GM23338 (cell line): Measurements from ENCODE around the gene UBE2Z. TPM values are rescaled to one million over a fixed set of nuclear protein-coding genes. Genes with fewer than 3 reads are reported as not detected.
"Not testable (repeated sequence)": the region's sequence is repeated elsewhere in the genome, so short reads cannot be mapped to it uniquely, and the experiment has no call there.

ENCODE experiments used
- ATAC-seq: fragments of 200-7000 bp; cut with Tn5 transposase; 3 replicates; pipeline ENCODE4 v1.9.1; 2020
- DNase-seq: peaks from one replicate; pipeline ENCODE4 v3.0.0-alpha.2; 2015; ENCODE audit warnings: low spot score
- H2AFZ ChIP-seq: fragments of 200-600 bp; sonication (generic); 2 replicates; pipeline ENCODE4 v1.8.0; 2016; ENCODE audit warnings: antibody characterized with exemption, mild to moderate bottlenecking, moderate library complexity
- H3F3A ChIP-seq: fragments of 200-600 bp; sonication (generic); replicated peaks from 2 replicates; pipeline ENCODE4 v1.8.0; 2017; ENCODE audit warnings: antibody characterized with exemption, mixed run types, low read depth
- H3K27ac ChIP-seq: fragments of 200-600 bp; sonication (generic); 2 replicates; pipeline ENCODE4 v1.6.1; 2016; ENCODE audit warnings: low read depth
- H3K27me3 ChIP-seq: fragments of 200-600 bp; sonication (generic); 2 replicates; pipeline ENCODE4 v1.8.0; 2016; ENCODE audit warnings: mild to moderate bottlenecking, mixed run types, moderate library complexity; ENCODE audit not compliant: insufficient read depth
- H3K36me3 ChIP-seq: fragments of 200-600 bp; sonication (generic); 2 replicates; pipeline ENCODE4 v1.8.0; 2016; ENCODE audit warnings: mild to moderate bottlenecking; ENCODE audit not compliant: insufficient read depth
- H3K4me1 ChIP-seq: fragments of 200-600 bp; sonication (generic); 2 replicates; pipeline ENCODE4 v1.8.0; 2016; ENCODE audit warnings: mild to moderate bottlenecking, moderate library complexity; ENCODE audit not compliant: insufficient read depth
- H3K4me2 ChIP-seq: fragments of 200-600 bp; sonication (generic); 2 replicates; pipeline ENCODE4 v1.7.1; 2017; ENCODE audit warnings: mixed run types
- H3K4me3 ChIP-seq: fragments of 200-600 bp; sonication (generic); 2 replicates; pipeline ENCODE4 v1.6.1; 2016; ENCODE audit warnings: mixed run types
- H3K79me2 ChIP-seq: fragments of 200-600 bp; sonication (generic); replicated peaks from 2 replicates; pipeline ENCODE4 v1.8.0; 2017; ENCODE audit warnings: mild to moderate bottlenecking; ENCODE audit not compliant: insufficient read depth
- H3K9me2 ChIP-seq: fragments of 200-600 bp; sonication (generic); 2 replicates; pipeline ENCODE4 v1.8.0; 2017; ENCODE audit not compliant: insufficient read depth
- H4K20me1 ChIP-seq: fragments of 200-600 bp; sonication (generic); replicated peaks from 2 replicates; pipeline ENCODE4 v1.8.0; 2017; ENCODE audit warnings: mild to moderate bottlenecking; ENCODE audit not compliant: insufficient read depth
- H3K27ac Mint-ChIP-seq: 2 replicates; pipeline ENCODE4 v1.8.0; 2020; ENCODE audit warnings: inconsistent platforms, mild to moderate bottlenecking, moderate library complexity, mixed read lengths
- H3K27me3 Mint-ChIP-seq: 3 replicates; pipeline ENCODE4 v1.8.0; 2022; ENCODE audit warnings: low read depth, mild to moderate bottlenecking, moderate library complexity, mixed read lengths, inconsistent platforms; ENCODE audit not compliant: insufficient read depth, poor library complexity
- H3K36me3 Mint-ChIP-seq: 3 replicates; pipeline ENCODE4 v1.8.0; 2021; ENCODE audit warnings: low read depth, mild to moderate bottlenecking, inconsistent platforms, moderate library complexity, mixed read lengths
- H3K4me1 Mint-ChIP-seq: 3 replicates; pipeline ENCODE4 v1.8.0; 2020; ENCODE audit warnings: mild to moderate bottlenecking, inconsistent platforms, mixed read lengths
- H3K4me3 Mint-ChIP-seq: 3 replicates; pipeline ENCODE4 v1.8.0; 2021; ENCODE audit warnings: moderate library complexity, mild to moderate bottlenecking, inconsistent platforms, mixed read lengths
- H3K9me3 Mint-ChIP-seq: 3 replicates; pipeline ENCODE4 v1.8.0; 2020; ENCODE audit warnings: moderate library complexity, mild to moderate bottlenecking, inconsistent platforms, mixed read lengths
- CREB1 ChIP-seq: fragments of 250-450 bp; sonication (Bioruptor Pico); IDR thresholded peaks from 2 replicates; pipeline ENCODE4 v1.5.0; 2020; ENCODE audit warnings: low read depth, mild to moderate bottlenecking, moderate library complexity
- EZH2 ChIP-seq: fragments of 200-600 bp; sonication (generic); IDR thresholded peaks from one replicate; pipeline ENCODE4 v1.8.0; 2017; ENCODE audit warnings: antibody characterized with exemption, mild to moderate bottlenecking, low read depth; ENCODE audit not compliant: unreplicated experiment
- JUNB ChIP-seq: IDR thresholded peaks from one replicate; pipeline ENCODE4 v1.6.1; 2016; ENCODE audit warnings: antibody characterized with exemption; ENCODE audit not compliant: unreplicated experiment
- POLR2AphosphoS5 ChIP-seq: IDR thresholded peaks from 2 replicates; pipeline ENCODE4 v1.6.1; 2016; ENCODE audit warnings: antibody characterized with exemption, low read depth
- ZNF331 ChIP-seq: fragments of 250-450 bp; sonication (Bioruptor Pico); IDR thresholded peaks from 2 replicates; pipeline ENCODE4 v1.5.0; 2020; ENCODE audit warnings: low read depth, mild to moderate bottlenecking, moderate library complexity
- ZNF462 ChIP-seq: fragments of 250-450 bp; sonication (Bioruptor Pico); IDR thresholded peaks from 2 replicates; pipeline ENCODE4 v1.5.0; 2020; ENCODE audit warnings: mild to moderate bottlenecking, moderate library complexity
- polyA plus RNA-seq: library from polyadenylated mRNA; unstranded; fragments of >200 nt; fragmentation: Nextera tagmentation; extraction: Ambion mirVana; gene quantifications from 2 replicates; pipeline ENCODE4 v1.2.1, GENCODE V29; 2016
- total RNA-seq: library from RNA; depleted of rRNA; stranded (reverse); fragments of >200 nt; shearing (Covaris generic); gene quantifications from 2 replicates; pipeline ENCODE4 v1.2.3, GENCODE V29; 2014
- TF ChIP-seq, protein P1 (sequence below): IDR thresholded peaks from 2 replicates; pipeline ENCODE4 v1.6.1; 2016; ENCODE audit warnings: antibody characterized with exemption

UBE2Z gene
- total and polyA plus RNA-seq, 2 experiments from 2014 or later, result 34.1 to 78.5 TPM

GRCh38 chr17:48933035-48933434 lies 24.8 kb downstream of the UBE2Z start (continued):
- TF ChIP-seq CREB1 (CRISPR knock-in tag) (no peak), JUNB (no peak), ZNF331 (CRISPR knock-in tag) (no peak), ZNF462 (no peak), EZH2 (no peak)
- TF ChIP-seq, protein P1, sequence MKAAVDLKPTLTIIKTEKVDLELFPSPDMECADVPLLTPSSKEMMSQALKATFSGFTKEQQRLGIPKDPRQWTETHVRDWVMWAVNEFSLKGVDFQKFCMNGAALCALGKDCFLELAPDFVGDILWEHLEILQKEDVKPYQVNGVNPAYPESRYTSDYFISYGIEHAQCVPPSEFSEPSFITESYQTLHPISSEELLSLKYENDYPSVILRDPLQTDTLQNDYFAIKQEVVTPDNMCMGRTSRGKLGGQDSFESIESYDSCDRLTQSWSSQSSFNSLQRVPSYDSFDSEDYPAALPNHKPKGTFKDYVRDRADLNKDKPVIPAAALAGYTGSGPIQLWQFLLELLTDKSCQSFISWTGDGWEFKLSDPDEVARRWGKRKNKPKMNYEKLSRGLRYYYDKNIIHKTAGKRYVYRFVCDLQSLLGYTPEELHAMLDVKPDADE, result no peak

GRCh38 chr17:48944515-48945260 lies 36.5 kb downstream of the UBE2Z start, which contains the start of gene SNF8:
SNF8 (minus strand) TSS chr17:48944842; CDS start chr17:48944734, 108 bp downstream.
- ATAC-seq (peak; percentile 91), DNase-seq (peak; percentile 98)
- H3K27me3 Mint-ChIP-seq, result peaks cover 22% of the 10 kb centered on the region
- Histone ChIP-seq H4K20me1 (no peaks in the 10 kb centered on the region; the same call in 1 of the 2 replicates), H3K27ac (peak within 1 kb of the TSS; percentile 100), H3K9me2 (no peaks in the 10 kb centered on the region), H3K4me1 (peaks cover 13% of the 10 kb centered on the region), H3K4me2 (peak within 1 kb of the TSS; percentile 92), H3F3A (peaks cover 14% of the 10 kb centered on the region), H3K36me3 (peaks cover 9% of the 10 kb centered on the region; the same call in 1 of the 2 replicates), H3K79me2 (peaks cover 25% of the 10 kb centered on the region), H3K27me3 (no peaks in the 10 kb centered on the region), H3K4me3 (peak within 1 kb of the TSS; percentile 79), H2AFZ (peak within 1 kb of the TSS; percentile 94)
- peaks cover 5% of the 10 kb centered on the region; the same call in 1 of the 3 replicates for H3K9me3 Mint-ChIP-seq
- H3K27ac Mint-ChIP-seq, result peak within 1 kb of the TSS; percentile 98
- H3K4me3 Mint-ChIP-seq, result peak within 1 kb of the TSS; percentile 95
- H3K4me1 Mint-ChIP-seq, result peaks cover 4% of the 10 kb centered on the region; the same call in 2 of the 3 replicates
- no peak for TF ChIP-seq EZH2
- TF ChIP-seq POLR2AphosphoS5, result peak; percentile 90
- peak; percentile 97 for TF ChIP-seq CREB1 (CRISPR knock-in tag)
- TF ChIP-seq, protein P1, result peak; percentile 83
- peaks cover 30% of the 10 kb centered on the region for H3K36me3 Mint-ChIP-seq

DNA sequence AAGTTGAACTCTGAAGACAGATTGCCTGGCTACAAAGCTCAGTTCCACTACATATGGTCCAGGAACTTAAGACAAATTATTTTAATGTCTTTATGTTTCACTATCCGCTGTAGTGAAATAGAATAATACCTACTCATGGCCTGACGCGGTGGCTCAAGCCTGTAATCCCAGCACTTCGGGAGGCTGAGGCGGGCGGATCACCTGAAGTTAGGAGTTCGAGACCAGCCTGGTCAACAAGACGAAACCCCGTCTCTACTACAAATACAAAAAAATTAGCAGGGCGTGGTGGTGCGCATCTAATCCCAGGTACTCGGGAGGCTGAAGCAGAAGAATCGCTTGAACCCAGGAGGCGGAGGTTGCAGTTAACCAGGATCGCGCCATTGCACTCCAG lies 37.0 kb downstream of the UBE2Z start:
- ATAC-seq, H3K9me3 Mint-ChIP-seq, H4K20me1 ChIP-seq, H3K27me3 ChIP-seq, H3K4me1 Mint-ChIP-seq, H3K9me2 ChIP-seq, H3K36me3 ChIP-seq, DNase-seq: not testable (repeated sequence)
- peaks cover 25% of the 10 kb centered on the region for H3K79me2 ChIP-seq
- H3K4me2 ChIP-seq, result peak overlapping the region; percentile 90
- H3K27ac ChIP-seq, result peak overlapping the region; percentile 100
- H3K36me3 Mint-ChIP-seq, result peaks cover 25% of the 10 kb centered on the region
- peak overlapping the region; percentile 79 for H3K4me3 ChIP-seq
- peak overlapping the region; percentile 94 for H2AFZ ChIP-seq
- peak overlapping the region; percentile 98 for H3K27ac Mint-ChIP-seq
- H3F3A ChIP-seq, result peaks cover 14% of the 10 kb centered on the region
- peaks cover 23% of the 10 kb centered on the region for H3K27me3 Mint-ChIP-seq
- peak overlapping the region; percentile 95 for H3K4me3 Mint-ChIP-seq
- peaks cover 13% of the 10 kb centered on the region for H3K4me1 ChIP-seq
